ENCODE data around the gene HDDC2.

The HDDC2 gene

GRCh38 chr6:125268765-125269164 lies 33.0 kb downstream of the HDDC2 start:
- DNase-seq, result no peak

- DNase-seq, result no peak
Observed at GRCh38 chr6:125267806-125268523, 33.8 kb downstream of the HDDC2 start.

GRCh38 chr6:125264476-125264875 lies 37.3 kb downstream of the HDDC2 start:
- DNase-seq, result no peak

- no peak for DNase-seq
Observed at GRCh38 chr6:125262016-125263013, 39.5 kb downstream of the HDDC2 start.

- no peak for DNase-seq
Observed at GRCh38 chr6:125259354-125259736, 42.4 kb downstream of the HDDC2 start.

GRCh38 chr6:125258651-125259353 lies 43.0 kb downstream of the HDDC2 start:
- no peak for DNase-seq

GRCh38 chr6:125257351-125257750 lies 44.4 kb downstream of the HDDC2 start:
- DNase-seq, result no peak

- no peak for DNase-seq
Observed at GRCh38 chr6:125255201-125255600, 46.6 kb downstream of the HDDC2 start.

GRCh38 chr6:125254321-125254720 lies 47.4 kb downstream of the HDDC2 start:
- DNase-seq, result no peak

- no peak for DNase-seq
Observed at GRCh38 chr6:125253881-125254280, 47.9 kb downstream of the HDDC2 start.

- DNase-seq, result no peak
Observed at GRCh38 chr6:125252891-125253290, 48.9 kb downstream of the HDDC2 start.

- no peak for DNase-seq
Observed at GRCh38 chr6:125251516-125252220, 50.1 kb downstream of the HDDC2 start.

GRCh38 chr6:125250511-125250910 lies 51.3 kb downstream of the HDDC2 start:
- DNase-seq, result no peak

GRCh38 chr6:125248136-125248535 lies 53.6 kb downstream of the HDDC2 start:
- DNase-seq, result no peak

GRCh38 chr6:125246566-125246965 lies 55.2 kb downstream of the HDDC2 start:
- no peak for DNase-seq

GRCh38 chr6:125245523-125246264 lies 56.1 kb downstream of the HDDC2 start:
- no peak for DNase-seq

- DNase-seq, result no peak
Observed at GRCh38 chr6:125245109-125245508, 56.7 kb downstream of the HDDC2 start.

- DNase-seq, result no peak
Observed at GRCh38 chr6:125237764-125238163, 64.0 kb downstream of the HDDC2 start.

- DNase-seq, result no peak
Observed at GRCh38 chr6:125236536-125237327, 65.0 kb downstream of the HDDC2 start.

- no peak for DNase-seq
Observed at GRCh38 chr6:125233202-125233601, 68.6 kb downstream of the HDDC2 start.

- DNase-seq, result no peak
Observed at GRCh38 chr6:125232466-125232865, 69.3 kb downstream of the HDDC2 start.
